Psoas muscle (tissue), 8 donors: ENCODE measurements around the gene EIPR1. TPM values are rescaled to one million over a fixed set of nuclear protein-coding genes. Genes with fewer than 3 reads are reported as not detected.

Source experiments
- ATAC-seq, 4 donors: fragments of 200-7000 bp; cut with Tn5 transposase; one replicate each; pipeline ENCODE4 v1.9.1; 2020; ENCODE audit warnings: moderate library complexity in 3 of 4, mild to moderate bottlenecking in 2 of 4
- DNase-seq, 2 donors: peaks; one replicate each; pipeline ENCODE4 v3.0.0-alpha.2; 2020
- H3K27ac ChIP-seq: fragments of 200-600 bp; one replicate; pipeline ENCODE4 v1.8.0; 2022
- H3K27me3 ChIP-seq, 3 donors: fragments of 200-600 bp in 1 of 3; one replicate each; pipeline versions ENCODE4 v1.6.1 to v1.8.0; 2013 to 2022; ENCODE audit warnings: low read length in 2 of 3, mild to moderate bottlenecking in 2 of 3, moderate library complexity in 1 of 3; ENCODE audit not compliant: insufficient read depth in 3 of 3
- H3K36me3 ChIP-seq, 2 donors: fragments of 200-600 bp in 1 of 2; one replicate each; pipeline versions ENCODE4 v1.6.1 to v1.8.0; 2013 to 2022; ENCODE audit warnings: low read depth in 1 of 2, mild to moderate bottlenecking in 1 of 2, moderate library complexity in 1 of 2; ENCODE audit not compliant: insufficient read depth in 1 of 2
- H3K4me1 ChIP-seq: fragments of 200-600 bp; one replicate; pipeline ENCODE4 v1.8.0; 2022
- H3K4me3 ChIP-seq: fragments of 200-600 bp; one replicate; pipeline ENCODE4 v1.8.0; 2022; ENCODE audit warnings: mild to moderate bottlenecking
- H3K9me3 ChIP-seq: fragments of 200-600 bp; one replicate; pipeline ENCODE4 v1.8.0; 2022
- WGBS, 3 donors: extraction: QIAGEN DNeasy Blood & Tissue Kit; methylation state at CpG; one replicate each; pipeline versions ENCODE4 v1.1.6 to v1.1.7; 2013; 5-methylcytosine and 5-hydroxymethylcytosine counted together
- intact Hi-C, 2 donors: fragments of 100-400 bp; cut with DNase I; formaldehyde crosslinking; loops; one replicate each; pipeline versions ENCODE4 v1.11.0 to v1.14.2; 2022
- polyA plus RNA-seq, 3 donors: library from polyadenylated mRNA; stranded (reverse); fragments of 200-250 nt; gene quantifications; one replicate each; pipeline ENCODE4 v1.2.3, GENCODE V29; 2013
- total RNA-seq, 4 donors: library from RNA; stranded (reverse); fragmentation: NEBNext Ultra II Directional in 2 of 4; extraction: Animal tissue kit (Norgen Biotek cat#: 25700) in 2 of 4; gene quantifications; one replicate each; pipeline versions ENCODE4 v1.2.1 to v1.2.4, GENCODE V29; 2021 to 2023
- TF ChIP-seq, protein P1 (sequence below): fragments of 200-600 bp; IDR thresholded peaks from one replicate; pipeline ENCODE4 v1.8.0; 2022; ENCODE audit warnings: antibody characterized with exemption
- donor health status: healthy with polysubstance abuse.
- donor health status: DM: no; HTN: no; CAD: no; lungs with moderate emphysema.
- donor health status: Bipolar disorder and iron deficiency.
- donor health status: healthy.
- donor health status: DM: yes; HTN: yes; CAD: no.
- donor health status: DM: no; HTN: no; CAD: no.
- donor health status: DM: no; HTN: no; CAD: no.
- donor health status: DM: yes; HTN: yes; CAD: no.

EIPR1 gene
- total and polyA plus RNA-seq, 7 donors = 9.7 to 42.1 (median 12.5) TPM

DNA sequence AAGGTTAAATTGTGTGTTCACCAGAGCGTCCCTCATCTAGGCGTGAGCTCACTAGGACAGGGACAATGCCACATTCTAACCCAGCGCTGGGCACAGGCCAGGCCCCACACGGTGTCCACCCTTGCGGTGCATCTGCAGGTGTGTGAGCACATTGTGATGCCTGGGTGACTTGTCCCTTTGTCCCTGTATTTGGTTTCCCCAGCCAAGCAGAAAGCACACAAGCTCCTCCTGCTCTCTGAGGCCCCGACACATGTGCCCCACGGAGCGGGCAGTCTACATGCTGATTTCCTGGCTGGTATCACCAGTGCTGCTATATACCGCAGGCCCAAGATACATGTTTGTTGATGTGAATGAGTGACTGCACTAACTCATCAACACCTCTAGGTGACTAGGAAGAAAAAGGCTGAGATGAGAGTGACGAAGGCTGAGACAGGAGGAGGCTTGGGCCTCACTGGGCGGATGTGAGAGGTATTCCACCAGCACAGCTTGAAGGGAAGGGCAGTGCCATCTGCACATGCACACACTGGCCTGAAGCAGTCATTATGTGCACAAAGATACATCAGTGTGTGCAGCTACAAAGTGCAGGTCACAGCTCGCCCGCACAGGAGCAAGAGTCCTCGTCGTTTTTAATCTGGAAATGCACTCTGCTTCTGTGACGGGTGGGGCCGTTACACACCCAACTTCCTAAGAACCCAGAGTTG is 205.9 kb downstream of the EIPR1 start:
- intact Hi-C loops = no loop called here
- H3K27me3 ChIP-seq = no peaks in the 10 kb centered on the region
- WGBS, 3 donors = 84 to 88% (median 87%) methylated on average over 17 of the region's 17 CpGs
- DNase-seq (no peak), ATAC-seq (no peak)
- TF ChIP-seq, protein P1, sequence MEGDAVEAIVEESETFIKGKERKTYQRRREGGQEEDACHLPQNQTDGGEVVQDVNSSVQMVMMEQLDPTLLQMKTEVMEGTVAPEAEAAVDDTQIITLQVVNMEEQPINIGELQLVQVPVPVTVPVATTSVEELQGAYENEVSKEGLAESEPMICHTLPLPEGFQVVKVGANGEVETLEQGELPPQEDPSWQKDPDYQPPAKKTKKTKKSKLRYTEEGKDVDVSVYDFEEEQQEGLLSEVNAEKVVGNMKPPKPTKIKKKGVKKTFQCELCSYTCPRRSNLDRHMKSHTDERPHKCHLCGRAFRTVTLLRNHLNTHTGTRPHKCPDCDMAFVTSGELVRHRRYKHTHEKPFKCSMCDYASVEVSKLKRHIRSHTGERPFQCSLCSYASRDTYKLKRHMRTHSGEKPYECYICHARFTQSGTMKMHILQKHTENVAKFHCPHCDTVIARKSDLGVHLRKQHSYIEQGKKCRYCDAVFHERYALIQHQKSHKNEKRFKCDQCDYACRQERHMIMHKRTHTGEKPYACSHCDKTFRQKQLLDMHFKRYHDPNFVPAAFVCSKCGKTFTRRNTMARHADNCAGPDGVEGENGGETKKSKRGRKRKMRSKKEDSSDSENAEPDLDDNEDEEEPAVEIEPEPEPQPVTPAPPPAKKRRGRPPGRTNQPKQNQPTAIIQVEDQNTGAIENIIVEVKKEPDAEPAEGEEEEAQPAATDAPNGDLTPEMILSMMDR = no peak
- no peaks in the 10 kb centered on the region for H3K4me1 ChIP-seq
- H3K4me3 ChIP-seq = no peak overlapping the region
- H3K36me3 ChIP-seq = no peaks in the 10 kb centered on the region
- H3K27ac ChIP-seq = no peak overlapping the region
- no peaks in the 10 kb centered on the region for H3K9me3 ChIP-seq

GRCh38 chr2:3170792-3171455 is 206.7 kb downstream of the EIPR1 start:
- TF ChIP-seq, protein P1 = no peak
- intact Hi-C loops = no loop called here
- Histone ChIP-seq H3K36me3 (no peaks in the 10 kb centered on the region), H3K27me3 (no peaks in the 10 kb centered on the region), H3K27ac (no peak overlapping the region), H3K9me3 (no peaks in the 10 kb centered on the region), H3K4me1 (no peaks in the 10 kb centered on the region), H3K4me3 (no peak overlapping the region)
- 92 to 94% (median 93%) methylated on average over 26 to 29 of the region's 29 CpGs for WGBS, 3 donors
- ATAC-seq (peak in 1 of 4 donors; percentile 16), DNase-seq (no peak)

DNA sequence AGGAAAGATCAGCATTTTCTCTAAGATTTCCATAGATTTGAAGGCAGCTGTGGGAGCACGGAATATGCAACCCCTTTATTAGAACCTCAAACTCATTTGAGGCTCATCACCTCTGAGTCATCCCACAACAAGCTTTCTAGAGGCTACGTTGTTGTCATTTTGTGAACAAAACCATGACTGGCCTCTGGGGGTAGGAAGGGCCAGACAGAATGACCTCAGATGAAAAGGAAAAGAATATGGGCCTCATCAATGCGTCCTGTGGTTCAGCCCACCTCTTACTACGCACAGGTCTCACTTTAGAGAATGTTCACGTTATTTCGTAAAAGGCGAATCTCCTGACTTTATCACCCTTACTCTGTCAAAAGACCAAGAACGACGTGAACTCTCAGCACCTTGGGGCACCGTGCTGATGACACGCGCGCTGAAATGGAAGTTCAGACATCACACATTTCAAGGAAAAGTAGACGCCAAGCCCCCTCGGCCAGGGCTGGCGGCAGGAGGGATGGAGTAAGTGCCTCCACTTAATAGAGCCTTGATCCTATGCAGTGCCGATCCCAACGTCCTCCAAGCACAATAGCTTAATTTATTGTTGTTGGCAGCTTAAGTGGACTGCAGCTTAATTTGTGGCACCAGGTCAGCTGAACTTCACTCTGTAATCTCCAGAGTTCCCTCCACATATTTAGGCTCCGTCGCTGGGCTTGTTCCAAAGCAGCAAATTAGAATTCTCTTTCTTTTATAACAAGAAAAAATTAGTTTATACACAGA is 208.3 kb downstream of the EIPR1 start:
- ATAC-seq = no peak
- peak in 1 of 2 donors; percentile 12 for DNase-seq
- Histone ChIP-seq H3K36me3 (no peaks in the 10 kb centered on the region), H3K9me3 (peaks cover 3% of the 10 kb centered on the region), H3K4me1 (no peaks in the 10 kb centered on the region), H3K27ac (no peak overlapping the region), H3K4me3 (no peak overlapping the region), H3K27me3 (no peaks in the 10 kb centered on the region)
- intact Hi-C loops = no loop called here
- TF ChIP-seq, protein P1 = no peak
- 64 to 66% (median 65%) methylated on average over 20 of the region's 20 CpGs for WGBS, 3 donors

DNA sequence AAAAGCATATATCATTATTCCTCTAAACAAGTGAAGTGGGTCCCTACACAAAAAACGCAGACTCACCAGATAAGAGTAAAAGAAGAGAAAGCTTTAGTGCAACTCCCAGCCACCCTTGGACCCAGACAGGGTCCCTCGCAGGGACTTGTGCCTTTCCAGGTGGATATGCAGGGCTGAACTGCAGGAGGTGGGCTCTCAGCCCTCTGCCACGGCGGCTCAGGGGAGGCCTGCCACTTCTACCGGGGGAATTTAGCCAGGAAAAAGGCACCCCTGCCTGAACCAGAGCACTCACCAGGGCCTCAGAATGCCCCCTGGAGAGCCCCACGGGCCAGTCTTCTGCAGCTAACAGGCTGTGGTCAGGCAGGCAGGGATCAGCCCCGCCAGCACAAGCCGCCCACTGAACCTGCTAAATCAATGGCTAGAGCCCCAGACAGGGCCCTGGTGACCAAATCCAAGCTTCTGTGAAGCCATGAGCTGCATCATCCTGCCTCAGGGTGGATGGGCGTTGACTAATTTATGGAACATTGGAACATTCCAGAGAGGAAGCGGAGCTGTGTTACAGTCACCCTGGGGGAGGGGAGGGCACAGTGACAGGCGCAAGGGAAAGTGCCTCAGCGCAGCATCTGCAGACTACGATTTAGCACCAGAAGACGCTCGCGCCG is 209.3 kb downstream of the EIPR1 start:
- 63 to 75% (median 67%) methylated on average over 17 of the region's 17 CpGs for WGBS, 3 donors
- no peak overlapping the region for H3K27ac ChIP-seq
- TF ChIP-seq, protein P1 = no peak
- intact Hi-C loops = no loop called here
- no peaks in the 10 kb centered on the region for H3K36me3 ChIP-seq
- no peaks in the 10 kb centered on the region for H3K4me1 ChIP-seq
- peaks cover 12% of the 10 kb centered on the region for H3K9me3 ChIP-seq
- no peak overlapping the region for H3K4me3 ChIP-seq
- ATAC-seq (no peak), DNase-seq (no peak)
- no peaks in the 10 kb centered on the region for H3K27me3 ChIP-seq
